Neural progenitor cell (in vitro differentiated cells): Measurements from ENCODE around the gene NLK.

Experiments used
- EZH2phosphoT487 ChIP-seq: fragments of 200-600 bp; sonication (generic); IDR thresholded peaks from 2 replicates; pipeline ENCODE4 v1.6.1; 2017; ENCODE audit warnings: antibody characterized with exemption
- TF ChIP-seq, protein P1 (sequence below): fragments of 200-600 bp; sonication (generic); IDR thresholded peaks from 2 replicates; pipeline ENCODE4 v1.5.1; 2017; ENCODE audit warnings: antibody characterized with exemption, mild to moderate bottlenecking

DNA sequence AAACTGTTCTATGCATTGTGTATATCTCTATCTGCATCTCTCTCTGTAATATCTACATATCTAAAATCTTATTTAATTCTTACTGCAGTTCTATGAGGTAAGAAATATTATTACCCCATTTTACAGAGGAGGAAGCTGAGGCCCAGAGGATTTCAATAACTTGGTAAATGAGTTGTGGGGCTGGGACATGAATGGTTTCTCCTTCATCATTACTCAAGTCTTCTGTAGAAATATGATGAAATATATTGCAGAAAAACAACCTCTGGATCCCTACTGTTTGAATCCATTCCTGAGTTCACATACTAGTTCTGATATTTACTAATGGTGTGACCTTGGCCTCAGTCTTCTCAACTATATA lies 45.5 kb upstream of the NLK start:
- TF ChIP-seq, protein P1, sequence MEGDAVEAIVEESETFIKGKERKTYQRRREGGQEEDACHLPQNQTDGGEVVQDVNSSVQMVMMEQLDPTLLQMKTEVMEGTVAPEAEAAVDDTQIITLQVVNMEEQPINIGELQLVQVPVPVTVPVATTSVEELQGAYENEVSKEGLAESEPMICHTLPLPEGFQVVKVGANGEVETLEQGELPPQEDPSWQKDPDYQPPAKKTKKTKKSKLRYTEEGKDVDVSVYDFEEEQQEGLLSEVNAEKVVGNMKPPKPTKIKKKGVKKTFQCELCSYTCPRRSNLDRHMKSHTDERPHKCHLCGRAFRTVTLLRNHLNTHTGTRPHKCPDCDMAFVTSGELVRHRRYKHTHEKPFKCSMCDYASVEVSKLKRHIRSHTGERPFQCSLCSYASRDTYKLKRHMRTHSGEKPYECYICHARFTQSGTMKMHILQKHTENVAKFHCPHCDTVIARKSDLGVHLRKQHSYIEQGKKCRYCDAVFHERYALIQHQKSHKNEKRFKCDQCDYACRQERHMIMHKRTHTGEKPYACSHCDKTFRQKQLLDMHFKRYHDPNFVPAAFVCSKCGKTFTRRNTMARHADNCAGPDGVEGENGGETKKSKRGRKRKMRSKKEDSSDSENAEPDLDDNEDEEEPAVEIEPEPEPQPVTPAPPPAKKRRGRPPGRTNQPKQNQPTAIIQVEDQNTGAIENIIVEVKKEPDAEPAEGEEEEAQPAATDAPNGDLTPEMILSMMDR: no peak
- TF ChIP-seq EZH2phosphoT487: no peak
